ENCODE measurements around the gene TAB3.

GRCh38 chrX:30875957-30876356 is 13.1 kb downstream of the TAB3 start:
- no peak for TF ChIP-seq CTCF (IDR thresholded peaks at IDR 0.05 in 2 of 3, conservative IDR thresholded peaks at IDR 0.05 in 1 of 3; ENCODE audit: control insufficient read depth in 2 of 3, extremely low read depth in 1 of 3, insufficient read depth in 1 of 3, low read depth in 3 of 3, low read length in 3 of 3)
- TF ChIP-seq TCF12 (IDR thresholded peaks at IDR 0.05; ENCODE audit: low read depth, low read length), result no peak
- TF ChIP-seq JUND (IDR thresholded peaks at IDR 0.05; ENCODE audit: low read depth, low read length), result no peak
- TF ChIP-seq CEBPB (IDR thresholded peaks at IDR 0.05; ENCODE audit: borderline replicate concordance in 1 of 2, low read depth in 2 of 2, low read length in 2 of 2), result no peak

All from GM12878 (cell line).